Endodermal cell (in vitro differentiated cells): ENCODE data around the gene TACR1. TPM values are rescaled to one million over a fixed set of nuclear protein-coding genes. Genes with fewer than 3 reads are reported as not detected.

Experiments used
- DNase-seq: peaks from one replicate; pipeline ENCODE4 v3.0.0-alpha.2; 2017
- H3K27ac ChIP-seq: 2 replicates; pipeline ENCODE4 v1.5.1; 2013; ENCODE audit warnings: mild to moderate bottlenecking, low read depth, low read length, moderate library complexity
- H3K27me3 ChIP-seq: 2 replicates; pipeline ENCODE4 v1.6.1; 2013; ENCODE audit warnings: mild to moderate bottlenecking, low read length, moderate library complexity; ENCODE audit not compliant: insufficient read depth, control insufficient read depth, poor library complexity, severe bottlenecking
- H3K36me3 ChIP-seq: 2 replicates; pipeline ENCODE4 v1.7.0; 2013; ENCODE audit warnings: mild to moderate bottlenecking, low read length, moderate library complexity; ENCODE audit not compliant: control insufficient read depth, insufficient read depth
- H3K4me1 ChIP-seq: one replicate; pipeline ENCODE4 v1.7.0; 2013; ENCODE audit warnings: low read length; ENCODE audit not compliant: control insufficient read depth, insufficient read depth
- H3K4me3 ChIP-seq: 2 replicates; pipeline ENCODE4 v1.5.1; 2013; ENCODE audit warnings: mild to moderate bottlenecking, low read length, moderate library complexity
- H3K9ac ChIP-seq: 2 replicates; pipeline ENCODE4 v1.6.1; 2013; ENCODE audit warnings: mild to moderate bottlenecking, low read length, moderate library complexity; ENCODE audit not compliant: poor library complexity, severe bottlenecking; ENCODE audit errors: extremely low read depth
- H3K9me3 ChIP-seq: 2 replicates; pipeline ENCODE4 v1.6.1; 2013; ENCODE audit warnings: mild to moderate bottlenecking, low read length, moderate library complexity; ENCODE audit not compliant: control insufficient read depth
- H3K27ac Mint-ChIP-seq: 2 replicates; pipeline ENCODE4 v1.8.0; 2020; ENCODE audit warnings: mixed read lengths
- H3K27me3 Mint-ChIP-seq: 2 replicates; pipeline ENCODE4 v1.8.0; 2021; ENCODE audit warnings: mild to moderate bottlenecking, mixed read lengths; ENCODE audit not compliant: insufficient read depth
- H3K36me3 Mint-ChIP-seq: 2 replicates; pipeline ENCODE4 v1.8.0; 2020; ENCODE audit warnings: low read depth, mixed read lengths
- H3K4me1 Mint-ChIP-seq: 2 replicates; pipeline ENCODE4 v1.8.0; 2020; ENCODE audit warnings: mixed read lengths
- H3K4me3 Mint-ChIP-seq: 2 replicates; pipeline ENCODE4 v1.8.0; 2020; ENCODE audit warnings: mild to moderate bottlenecking, moderate library complexity, mixed read lengths
- H3K9me3 Mint-ChIP-seq: 2 replicates; pipeline ENCODE4 v1.8.0; 2020; ENCODE audit warnings: mild to moderate bottlenecking, mixed read lengths
- CTCF ChIP-seq: fragments of 200-600 bp; sonication (generic); conservative IDR thresholded peaks from 2 replicates; pipeline ENCODE4 v1.5.0; 2021; ENCODE audit warnings: antibody characterized with exemption, mild to moderate bottlenecking
- WGBS, 2 experiments: methylation state at CpG; one replicate each; pipeline versions ENCODE4 v1.1.5 to v1.1.7; 2013; ENCODE audit warnings: missing lambda C conversion rate in 2 of 2, mixed read lengths in 1 of 2; ENCODE audit not compliant: insufficient coverage in 1 of 2, insufficient read length in 1 of 2; 5-methylcytosine and 5-hydroxymethylcytosine counted together
- total RNA-seq, 2 donors: library from RNA; stranded (reverse); fragmentation: NEBNext Ultra II Directional in 1 of 2; extraction: Animal tissue kit (Norgen Biotek cat#: 25700) in 1 of 2; gene quantifications; 2 replicates in 1 of 2; 3 replicates in 1 of 2; pipeline ENCODE4 v1.2.1, GENCODE V29; 2021

The TACR1 gene
- total RNA-seq, 2 donors from 2014 or later, result 0.09 to 0.69 TPM

- no peaks in the 10 kb centered on the region for H3K4me1 ChIP-seq
Measured at GRCh38 chr2:75192496-75192895, 6.8 kb downstream of the TACR1 start.

GRCh38 chr2:75190271-75190990, 8.9 kb downstream of the TACR1 start:
- Mint-ChIP-seq H3K27ac (no peak overlapping the region), H3K36me3 (no peaks in the 10 kb centered on the region), H3K9me3 (no peaks in the 10 kb centered on the region), H3K27me3 (peaks cover 38% of the 10 kb centered on the region), H3K4me1 (peaks cover 5% of the 10 kb centered on the region), H3K4me3 (no peak overlapping the region)
- WGBS, 2 experiments, result 83 to 95% methylated on average over 1 to 3 of the region's 3 CpGs
- no peak for TF ChIP-seq CTCF
- Histone ChIP-seq H3K27me3 (peaks cover 85% of the 10 kb centered on the region), H3K4me3 (no peak overlapping the region), H3K4me1 (no peaks in the 10 kb centered on the region), H3K9ac (no peak overlapping the region), H3K36me3 (no peaks in the 10 kb centered on the region), H3K27ac (no peak overlapping the region), H3K9me3 (no peaks in the 10 kb centered on the region)
- DNase-seq, result no peak

More at GRCh38 chr2:75192496-75192895, 6.8 kb downstream of the TACR1 start:
- Mint-ChIP-seq H3K9me3 (no peaks in the 10 kb centered on the region), H3K36me3 (no peaks in the 10 kb centered on the region), H3K27me3 (peaks cover 54% of the 10 kb centered on the region), H3K4me3 (no peak overlapping the region), H3K27ac (no peak overlapping the region), H3K4me1 (peaks cover 7% of the 10 kb centered on the region)
- H3K27me3 ChIP-seq, result peaks cover 94% of the 10 kb centered on the region
- no peak overlapping the region for H3K27ac ChIP-seq
- H3K9me3 ChIP-seq, result no peaks in the 10 kb centered on the region
- no peak overlapping the region for H3K4me3 ChIP-seq
- no peak for TF ChIP-seq CTCF
- no peak overlapping the region for H3K9ac ChIP-seq
- 80% methylated on average over 1 of the region's 1 CpG; no CpG with 5 or more reads in 1 of the 2 experiments for WGBS, 2 experiments
- DNase-seq, result no peak
- H3K36me3 ChIP-seq, result no peaks in the 10 kb centered on the region

GRCh38 chr2:75186821-75187220, 12.5 kb downstream of the TACR1 start:
- H3K4me3 ChIP-seq, result no peak overlapping the region
- H3K4me1 ChIP-seq, result no peaks in the 10 kb centered on the region
- H3K27me3 ChIP-seq, result peaks cover 75% of the 10 kb centered on the region
- Mint-ChIP-seq H3K4me3 (no peak overlapping the region), H3K27me3 (peaks cover 27% of the 10 kb centered on the region), H3K9me3 (no peaks in the 10 kb centered on the region), H3K36me3 (no peaks in the 10 kb centered on the region), H3K27ac (no peak overlapping the region), H3K4me1 (no peaks in the 10 kb centered on the region)
- no peak overlapping the region for H3K27ac ChIP-seq
- H3K9ac ChIP-seq, result no peak overlapping the region
- no peaks in the 10 kb centered on the region for H3K9me3 ChIP-seq
- H3K36me3 ChIP-seq, result no peaks in the 10 kb centered on the region
- WGBS, 2 experiments, result 74 to 86% methylated on average over 1 of the region's 1 CpG
- no peak for TF ChIP-seq CTCF
- DNase-seq, result no peak
